IMR-90 (cell line): ENCODE measurements around the gene FGGY. TPM values are rescaled to one million over a fixed set of nuclear protein-coding genes. Genes with fewer than 3 reads are reported as not detected.

ENCODE experiments used
- ATAC-seq: fragments of 200-7000 bp; cut with Tn5 transposase; 2 replicates; pipeline ENCODE4 v1.9.1; 2020; ENCODE audit warnings: low read depth, mild to moderate bottlenecking, moderate library complexity
- BruUV-seq: library from RNA; stranded (reverse); fragments of 400-500 nt; replicated peaks from 2 replicates; lab custom pipeline; 2021; lab: Mats Ljungman, UMichigan
- CTCF ChIA-PET: fragments of 300-600 bp; formaldehyde crosslinking; extraction: SDS; loops from one replicate; lab custom pipeline; 2021; ENCODE audit warnings: antibody characterized with exemption; lab: Yijun Ruan, JAX
- POLR2A ChIA-PET: fragments of 300-600 bp; sonication (Branson Sonifier 250); formaldehyde crosslinking; loops from one replicate; lab custom pipeline; 2022; ENCODE audit warnings: antibody characterized with exemption; ENCODE audit not compliant: unreplicated experiment; lab: Charles Lee
- DNase-seq: peaks from one replicate; pipeline ENCODE4 v3.0.0; 2013
- H2AFZ ChIP-seq: replicated peaks from 2 replicates; pipeline ENCODE3; 2013; ENCODE audit warnings: low read length, mild to moderate bottlenecking; ENCODE audit not compliant: poor library complexity
- H2AK5ac ChIP-seq: 2 replicates; pipeline ENCODE4 v1.6.1; 2013; ENCODE audit warnings: low read depth, low read length, inconsistent platforms
- H2AK9ac ChIP-seq: replicated peaks from 2 replicates; pipeline ENCODE3; 2013; ENCODE audit warnings: mild to moderate bottlenecking, low read depth, low read length, moderate library complexity; ENCODE audit not compliant: poor library complexity
- H2BK120ac ChIP-seq: 2 replicates; pipeline ENCODE4 v1.6.1; 2013; ENCODE audit warnings: low read depth, low read length, inconsistent platforms
- H2BK15ac ChIP-seq: 3 replicates; pipeline ENCODE4 v1.6.1; 2013; ENCODE audit warnings: low read depth, low read length, inconsistent platforms
- H2BK20ac ChIP-seq: 2 replicates; pipeline ENCODE4 v1.6.1; 2013; ENCODE audit warnings: low read depth, mild to moderate bottlenecking, inconsistent platforms, low read length, moderate library complexity
- H2BK5ac ChIP-seq: 2 replicates; pipeline ENCODE4 v1.6.1; 2013; ENCODE audit warnings: mild to moderate bottlenecking, low read depth, low read length, inconsistent platforms; ENCODE audit not compliant: poor library complexity, severe bottlenecking
- H3K14ac ChIP-seq: replicated peaks from 2 replicates; pipeline ENCODE4 v1.6.1; 2013; ENCODE audit warnings: low read depth, low read length, inconsistent platforms
- H3K18ac ChIP-seq: 2 replicates; pipeline ENCODE4 v1.6.1; 2013; ENCODE audit warnings: low read depth, low read length, control low read depth
- H3K23ac ChIP-seq: 2 replicates; pipeline ENCODE4 v1.6.1; 2013; ENCODE audit warnings: low read depth, low read length, inconsistent platforms
- H3K27ac ChIP-seq: 2 replicates; pipeline ENCODE4 v1.5.1; 2013; ENCODE audit warnings: mild to moderate bottlenecking, control low read depth, low read length; ENCODE audit not compliant: insufficient read depth
- H3K27me3 ChIP-seq: 2 replicates; pipeline ENCODE4 v1.6.1; 2013; ENCODE audit warnings: low read length; ENCODE audit not compliant: control insufficient read depth, insufficient read depth
- H3K36me3 ChIP-seq: 2 replicates; pipeline ENCODE4 v1.6.1; 2013; ENCODE audit warnings: low read length, mixed read lengths; ENCODE audit not compliant: control insufficient read depth, insufficient read depth
- H3K4ac ChIP-seq: 2 replicates; pipeline ENCODE4 v1.6.1; 2013; ENCODE audit warnings: low read depth, low read length, inconsistent platforms
- H3K4me1 ChIP-seq: 2 replicates; pipeline ENCODE4 v1.6.1; 2013; ENCODE audit warnings: low read length, mixed read lengths; ENCODE audit not compliant: control insufficient read depth, insufficient read depth
- H3K4me2 ChIP-seq: 2 replicates; pipeline ENCODE4 v1.6.1; 2013; ENCODE audit warnings: low read depth, mild to moderate bottlenecking, control low read depth, low read length, moderate library complexity
- H3K4me3 ChIP-seq: 2 replicates; pipeline ENCODE4 v1.5.1; 2013; ENCODE audit warnings: low read depth, mild to moderate bottlenecking, control low read depth, low read length, moderate library complexity; ENCODE audit not compliant: insufficient read depth
- H3K56ac ChIP-seq: 2 replicates; pipeline ENCODE4 v1.6.1; 2013; ENCODE audit warnings: low read length, inconsistent platforms; ENCODE audit not compliant: insufficient read depth; ENCODE audit errors: extremely low read depth
- H3K79me1 ChIP-seq, 2 experiments: 2 replicates each; pipeline ENCODE4 v1.6.1; 2013; ENCODE audit warnings: low read length in 2 of 2, inconsistent platforms in 1 of 2, low read depth in 1 of 2
- H3K9ac ChIP-seq: 2 replicates; pipeline ENCODE4 v1.6.1; 2013; ENCODE audit warnings: low read depth, low read length, control low read depth
- H3K9me1 ChIP-seq: 2 replicates; pipeline ENCODE4 v1.6.1; 2013; ENCODE audit warnings: low read length, inconsistent platforms; ENCODE audit not compliant: insufficient read depth
- H3K9me3 ChIP-seq: 2 replicates; pipeline ENCODE4 v1.6.1; 2013; ENCODE audit warnings: low read length; ENCODE audit not compliant: control insufficient read depth, insufficient read depth
- H4K20me1 ChIP-seq: 2 replicates; pipeline ENCODE4 v1.6.1; 2013; ENCODE audit warnings: low read length, inconsistent platforms; ENCODE audit not compliant: insufficient read depth
- H4K5ac ChIP-seq: 2 replicates; pipeline ENCODE4 v1.6.1; 2013; ENCODE audit warnings: mild to moderate bottlenecking, low read depth, low read length, control low read depth
- H4K8ac ChIP-seq, 2 experiments: 2 replicates each; pipeline ENCODE4 v1.6.1; 2013; ENCODE audit warnings: low read depth in 2 of 2, low read length in 2 of 2, control low read depth in 1 of 2, inconsistent platforms in 1 of 2
- H4K91ac ChIP-seq: 2 replicates; pipeline ENCODE4 v1.6.1; 2013; ENCODE audit warnings: low read depth, low read length, inconsistent platforms; ENCODE audit not compliant: insufficient read depth
- MAFK ChIP-seq: IDR thresholded peaks from 2 replicates; pipeline ENCODE4 v1.6.1; 2012; ENCODE audit warnings: low read depth, low read length, improper control_type of control experiment
- RFX5 ChIP-seq: IDR thresholded peaks from 2 replicates; pipeline ENCODE4 v1.8.0; 2012; ENCODE audit warnings: low read depth, mild to moderate bottlenecking, low read length, moderate library complexity
- WGBS, 2 experiments: methylation state at CpG; one replicate each; pipeline versions ENCODE4 v1.1.5 to v1.1.7; 2013; ENCODE audit warnings: missing lambda C conversion rate in 2 of 2; ENCODE audit not compliant: insufficient read length in 1 of 2; ENCODE audit errors: extremely low coverage in 2 of 2; 5-methylcytosine and 5-hydroxymethylcytosine counted together
- dilution Hi-C: fragments of 300-500 bp; cut with HindIII; formaldehyde crosslinking; loops from one replicate; pipeline ENCODE4 v1.14.3; 2018; ENCODE audit warnings: low sequenced_read_pairs; ENCODE audit not compliant: unreplicated experiment
- in situ Hi-C: fragments of 300-500 bp; cut with MboI; formaldehyde crosslinking; loops from 3 replicates; pipeline ENCODE4 v1.14.3; 2019; ENCODE audit warnings: low sequenced_read_pairs, inconsistent platforms, mixed read lengths
- intact Hi-C: fragments of 100-400 bp; cut with micrococcal nuclease; formaldehyde crosslinking; loops from 2 replicates; pipeline ENCODE4 v1.10.0; 2022
- polyA plus RNA-seq, 3 experiments: library from polyadenylated mRNA; depleted of rRNA; stranded (reverse); fragments of >200 nt; gene quantifications; 2 replicates each; pipeline ENCODE4 v1.2.3, GENCODE V29; 2012; ENCODE audit warnings: low replicate concordance in 1 of 3
- total RNA-seq: library from RNA; depleted of rRNA; stranded (reverse); fragments of >200 nt; gene quantifications from 2 replicates; pipeline ENCODE4 v1.2.3, GENCODE V29; 2012

Gene FGGY
- total and polyA plus RNA-seq, 2 of the 4 experiments (the other 2 are of a cell fraction): 5.6 to 14.0 TPM

- dilution Hi-C loops: no loop called here
- H3K4me3 ChIP-seq: no peak overlapping the region
- no peak overlapping the region for H2AK5ac ChIP-seq
- H3K9me1 ChIP-seq: peaks cover 10% of the 10 kb centered on the region
- no peak overlapping the region; the same call in 1 of the 2 replicates for H3K4ac ChIP-seq
- no peak overlapping the region for H2BK15ac ChIP-seq
- no peaks in the 10 kb centered on the region for H4K20me1 ChIP-seq
- H3K79me1 ChIP-seq: no peaks in the 10 kb centered on the region
- H3K4me1 ChIP-seq: peaks cover 9% of the 10 kb centered on the region
- 0 out of 2 replicates have a peak, but pooled peaks cover 2% of the 10 kb centered on the region for H3K9me3 ChIP-seq
- H3K56ac ChIP-seq: no peak overlapping the region
- intact Hi-C loops: no loop called here
- no peak for TF ChIP-seq RFX5
- TF ChIP-seq MAFK: peak; percentile 20; the same call in 1 of the 2 replicates
- 0 out of 4 replicates have a peak overlapping the region, but pooled peaks of 1 of the 2 experiments have one; percentile 11 for H4K8ac ChIP-seq
- in situ Hi-C loops: no loop called here
- H3K27ac ChIP-seq: peak overlapping the region; percentile 45; the same call in 1 of the 2 replicates
- peak overlapping the region; percentile 50 for H2BK5ac ChIP-seq
- no peak overlapping the region for H3K18ac ChIP-seq
- H3K4me2 ChIP-seq: no peak overlapping the region; the same call in 1 of the 2 replicates
- H3K27me3 ChIP-seq: no peaks in the 10 kb centered on the region
- ATAC-seq (peak; percentile 72), DNase-seq (peak; percentile 78)
- no CpG with 5 or more reads among the region's 1 CpG for WGBS, 2 experiments
- CTCF ChIA-PET: interaction anchor here (0.6 kb wide), 1 partner anchor 9 kb away, joined by 3 read pairs; no protein-coding TSS in a partner anchor
- H3K23ac ChIP-seq: no peak overlapping the region
- H3K36me3 ChIP-seq: no peaks in the 10 kb centered on the region
- no peak overlapping the region for H2AFZ ChIP-seq
- H2BK120ac ChIP-seq: no peak overlapping the region; the same call in 1 of the 2 replicates
- no peak overlapping the region for H2AK9ac ChIP-seq
- no TSS peak for BruUV-seq
- H4K91ac ChIP-seq: no peak overlapping the region
- POLR2A ChIA-PET: no interaction called here
- H2BK20ac ChIP-seq: no peak overlapping the region
- H3K14ac ChIP-seq: no peak overlapping the region
- H3K9ac ChIP-seq: no peak overlapping the region
- H4K5ac ChIP-seq: no peak overlapping the region
Measured at GRCh38 chr1:59605761-59606160, 308.9 kb downstream of the FGGY start.
